PFSK-1 (cell line): ENCODE data around the gene DOCK4.

ENCODE experiments used
- FOXP2 ChIP-seq: optimal IDR thresholded peaks from 2 replicates; pipeline ENCODE3; 2011; ENCODE audit warnings: borderline replicate concordance, control low read depth, inconsistent platforms; ENCODE audit not compliant: insufficient read depth; ENCODE audit errors: extremely low read length, extremely low read depth
- TAF1 ChIP-seq: IDR thresholded peaks from 2 replicates; pipeline ENCODE4 v1.6.1; 2012; ENCODE audit warnings: low read length, control low read depth, borderline replicate concordance; ENCODE audit not compliant: insufficient read depth

DNA sequence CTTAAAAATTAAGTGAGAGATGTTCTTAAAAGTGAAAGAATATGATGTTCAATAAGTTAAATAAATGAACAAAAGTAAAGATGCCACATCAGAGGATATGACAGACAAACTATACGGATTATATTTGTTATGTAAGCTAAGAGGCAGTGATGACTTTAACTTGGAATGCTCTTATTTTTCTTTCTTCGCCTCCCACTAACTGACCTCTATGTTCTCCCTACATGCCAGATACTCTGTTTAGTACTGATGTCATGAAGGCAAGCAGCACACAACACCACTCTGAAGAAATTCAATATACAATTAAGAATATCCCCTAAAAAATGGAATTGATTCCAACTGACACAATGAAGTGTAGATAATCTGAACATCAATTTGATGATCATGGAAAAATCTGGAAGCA, 223.4 kb downstream of the DOCK4 start:
- no peak for TF ChIP-seq FOXP2
- no peak for TF ChIP-seq TAF1
